GM19099 (cell line): ENCODE results near the gene GNAO1.

Experiments
- POLR2A ChIP-seq: IDR thresholded peaks from 3 replicates; pipeline ENCODE4 v1.6.1; 2011; ENCODE audit warnings: low read depth; ENCODE audit not compliant: insufficient read length; ENCODE audit errors: extremely low read depth

Gene GNAO1

DNA sequence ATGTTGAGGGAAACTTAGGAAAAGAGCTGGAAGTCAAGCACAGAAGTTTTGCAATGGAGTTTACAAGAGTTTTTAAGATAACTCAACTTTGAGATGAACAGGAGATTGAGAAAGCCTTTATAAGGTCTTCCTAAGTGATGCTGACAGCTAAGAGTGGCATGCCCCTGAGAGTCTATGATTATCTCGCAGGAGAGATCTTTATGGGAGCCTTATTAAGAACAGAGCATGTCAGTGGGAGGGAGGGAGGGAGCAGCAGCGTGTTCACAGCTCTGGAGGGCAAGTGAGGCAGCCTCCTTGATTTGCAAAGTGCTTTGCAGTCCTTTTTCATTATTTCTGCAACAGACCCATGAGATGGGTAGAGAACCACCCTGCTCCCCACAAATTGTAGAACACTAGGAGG, 30.7 kb downstream of the GNAO1 start:
- TF ChIP-seq POLR2A: no peak

DNA sequence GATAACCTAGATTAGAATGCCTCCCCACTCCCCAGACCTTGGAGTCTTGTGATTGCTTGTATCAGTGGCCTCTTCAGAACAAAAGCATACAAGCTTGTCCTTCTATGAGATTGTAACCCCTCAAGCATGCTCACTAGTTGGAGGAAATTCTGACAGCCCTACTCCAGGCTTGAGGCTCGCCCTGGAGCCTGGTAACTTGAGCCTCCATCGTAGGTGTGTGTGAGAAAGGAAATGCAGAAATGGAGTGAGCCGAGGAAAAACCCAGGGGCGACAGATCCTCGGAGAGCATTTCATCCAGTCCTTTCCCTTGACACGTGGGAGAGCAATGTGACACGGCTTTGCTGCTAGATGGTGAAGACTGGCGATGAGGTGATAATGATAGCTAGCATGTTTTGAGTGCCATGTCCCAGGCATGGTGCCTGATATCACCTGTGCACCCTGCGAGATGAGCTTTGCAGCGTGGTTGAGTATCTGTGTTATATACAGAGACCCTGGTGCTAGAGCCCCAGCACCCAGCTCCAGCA, 31.2 kb downstream of the GNAO1 start:
- TF ChIP-seq POLR2A: no peak

DNA sequence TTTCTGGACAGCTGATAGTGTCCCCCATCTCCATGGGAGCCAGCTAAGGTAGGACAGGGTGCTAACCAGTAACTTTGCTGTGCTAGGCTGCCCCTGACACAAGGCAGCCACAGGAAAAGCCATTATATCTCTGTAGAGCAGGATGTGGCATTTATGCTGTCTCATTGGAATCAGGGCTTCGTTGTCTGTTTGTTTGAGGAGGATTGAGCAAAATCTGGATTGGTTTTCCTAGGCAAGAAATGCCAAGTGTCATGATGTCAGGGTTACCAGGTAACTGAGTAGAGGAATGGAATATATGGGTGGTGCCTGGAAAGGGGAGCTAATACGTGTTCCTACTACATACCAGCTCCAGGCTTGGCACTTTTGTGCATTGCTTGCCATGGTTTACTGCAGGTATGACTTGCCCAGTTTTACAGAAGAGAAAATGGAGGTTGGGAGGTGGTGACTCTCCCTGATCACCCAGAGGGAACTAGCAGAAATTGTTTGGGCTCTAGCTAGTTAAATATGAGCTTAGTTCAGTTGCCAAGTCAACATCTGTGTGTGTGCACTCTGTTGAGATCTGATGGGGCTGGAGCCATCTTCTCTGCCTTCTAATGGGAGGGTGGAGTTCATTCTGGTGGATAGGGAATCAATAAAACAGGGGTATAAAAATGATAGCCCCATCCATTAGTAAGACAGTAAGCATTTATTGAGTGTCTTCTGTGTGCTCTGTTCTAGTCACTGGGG, 33.9 kb downstream of the GNAO1 start:
- no peak for TF ChIP-seq POLR2A

DNA sequence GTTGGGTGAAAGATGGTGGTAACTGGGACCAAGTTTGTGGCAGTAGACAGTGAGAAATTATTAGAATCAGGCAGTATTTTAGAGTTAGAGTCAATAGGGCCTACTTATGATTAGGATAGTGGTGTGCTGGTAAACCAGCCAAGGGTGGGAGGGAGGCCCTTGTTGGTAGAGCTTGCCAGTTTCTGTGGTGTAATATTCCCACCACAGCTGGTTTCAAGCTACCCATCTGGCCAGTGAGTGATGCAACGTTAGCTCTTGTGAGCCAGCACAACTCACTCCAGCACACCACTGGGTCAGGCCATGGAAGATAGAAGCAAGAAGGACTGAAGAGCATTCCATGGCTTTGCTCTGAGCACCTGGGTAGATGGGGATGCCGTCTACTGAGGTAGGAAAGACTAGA, 34.9 kb downstream of the GNAO1 start:
- TF ChIP-seq POLR2A: no peak

DNA sequence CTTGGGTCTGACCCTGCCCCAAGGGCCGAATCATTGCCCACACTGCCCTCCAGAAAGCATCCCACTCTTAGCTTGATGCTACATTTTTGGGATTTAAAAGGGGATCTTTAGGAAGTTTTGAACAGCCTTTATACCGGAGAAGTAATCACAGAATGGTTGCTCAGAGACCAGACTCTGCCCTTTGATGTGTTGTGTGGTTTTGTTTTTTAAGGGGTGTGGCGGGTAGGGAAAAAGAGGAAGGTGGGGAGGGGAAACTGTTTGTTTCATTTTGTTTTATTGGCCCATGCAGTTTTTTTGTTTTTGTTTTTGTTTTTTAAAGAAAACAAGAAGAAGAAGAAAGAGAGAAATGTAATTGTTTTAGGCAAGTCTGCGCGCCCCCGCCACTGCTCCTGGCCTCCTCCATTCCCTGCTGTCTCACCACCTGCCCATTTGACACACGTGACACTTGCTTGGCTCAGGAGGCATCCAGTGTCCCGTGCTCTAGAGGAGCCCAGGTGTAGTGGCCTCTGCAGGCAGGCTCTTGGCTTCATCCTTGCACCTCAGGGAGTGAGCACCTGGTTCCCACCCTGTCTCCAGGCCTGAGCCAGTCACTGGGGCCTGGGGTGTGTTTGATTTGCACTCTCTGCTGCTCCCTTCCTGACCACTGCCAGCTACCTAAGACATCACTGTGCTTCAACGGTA, 35.7 kb downstream of the GNAO1 start:
- TF ChIP-seq POLR2A: no peak

DNA sequence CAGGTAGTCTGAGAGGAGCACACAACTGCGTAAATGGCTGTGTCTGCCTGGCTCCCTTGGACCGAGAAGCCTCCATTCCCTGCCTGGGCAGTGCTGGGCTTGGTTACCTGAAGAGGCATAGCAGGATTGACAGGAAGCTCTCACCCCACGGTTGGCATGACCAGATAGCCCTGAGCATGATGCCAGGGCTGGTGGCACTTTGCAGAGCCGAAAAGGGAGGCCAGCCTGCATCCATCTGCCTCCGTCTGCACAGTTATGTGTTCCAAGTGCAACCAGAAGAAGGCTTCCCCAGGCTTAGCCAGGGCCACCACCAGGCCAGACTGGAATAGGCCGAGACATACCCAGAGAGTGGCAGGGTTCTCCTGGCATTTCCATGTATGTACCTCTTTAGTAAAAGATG, 36.6 kb downstream of the GNAO1 start:
- no peak for TF ChIP-seq POLR2A

DNA sequence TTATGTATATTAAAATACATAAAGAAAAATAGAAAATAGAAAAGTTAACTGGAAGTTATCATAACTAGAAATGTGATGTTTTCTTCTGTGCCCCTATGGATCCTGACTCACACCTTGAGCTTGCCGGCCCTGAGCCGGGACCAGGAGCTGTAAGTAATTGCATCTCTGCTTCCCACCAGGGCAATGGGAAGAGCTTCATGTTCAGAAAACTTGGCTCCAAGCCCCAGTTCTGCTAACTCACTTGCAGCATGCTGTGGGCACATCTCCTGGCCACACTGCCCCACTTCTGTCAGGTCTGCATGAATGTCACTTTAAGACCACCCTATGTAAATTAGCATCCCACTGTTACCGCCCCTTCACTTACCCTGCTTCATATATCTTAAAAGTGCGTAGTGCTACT, 37.2 kb downstream of the GNAO1 start:
- TF ChIP-seq POLR2A: no peak

DNA sequence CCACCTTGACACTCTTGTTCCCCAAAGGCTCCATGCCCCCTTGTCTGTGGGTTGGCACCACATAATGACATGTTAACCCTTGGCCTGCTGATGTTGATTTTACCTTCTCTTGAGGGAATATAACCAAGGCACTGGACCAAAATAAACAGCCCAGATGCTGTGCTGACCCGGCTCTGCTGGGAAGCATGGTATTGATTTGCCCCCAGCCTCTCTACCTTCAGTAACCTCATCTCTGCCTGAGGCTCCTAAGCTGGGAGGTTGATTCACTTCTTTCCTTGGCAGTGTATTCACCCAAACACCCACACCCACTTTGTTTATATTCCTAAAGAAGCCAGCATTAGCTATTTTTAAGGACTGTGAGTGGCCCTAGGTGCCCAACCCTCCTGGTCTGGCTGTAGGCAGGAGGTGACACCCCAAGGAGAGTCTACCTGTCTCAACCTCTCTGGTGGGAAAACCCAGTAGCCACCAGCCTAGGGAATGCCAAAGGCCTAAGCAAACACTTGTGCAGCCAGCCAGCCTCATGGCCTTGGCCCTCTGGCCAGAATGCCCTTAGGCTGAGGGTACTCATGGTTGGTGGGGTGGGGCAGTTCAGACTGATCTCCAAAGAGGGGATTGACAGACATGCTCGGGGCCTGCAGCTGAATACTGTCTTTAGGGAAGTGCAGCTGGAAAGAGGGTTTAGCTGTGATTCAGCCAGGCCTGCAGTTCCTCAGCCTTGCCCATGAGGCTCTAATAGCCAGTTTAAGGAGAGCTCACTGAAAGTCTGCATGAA, 42.7 kb downstream of the GNAO1 start:
- no peak for TF ChIP-seq POLR2A

DNA sequence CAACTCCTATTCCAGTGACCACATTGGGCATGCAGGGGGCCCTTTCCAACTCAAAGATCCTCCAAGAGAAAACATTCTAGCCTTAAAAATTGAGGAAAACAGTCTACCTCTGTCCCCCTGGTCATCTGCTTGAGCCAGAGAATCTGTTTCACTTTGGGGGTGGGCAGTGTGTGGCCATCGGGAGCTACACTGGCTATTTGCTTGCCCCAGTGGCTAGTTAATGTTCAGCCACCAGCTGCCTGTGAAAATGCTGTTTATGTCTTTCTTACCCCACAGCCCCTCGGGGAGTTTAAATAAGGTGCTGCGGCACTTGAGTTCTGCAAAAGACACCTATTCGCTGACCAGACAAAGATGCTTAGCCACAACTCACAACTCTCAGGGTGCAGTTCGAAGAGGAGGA, 43.4 kb downstream of the GNAO1 start:
- no peak for TF ChIP-seq POLR2A

DNA sequence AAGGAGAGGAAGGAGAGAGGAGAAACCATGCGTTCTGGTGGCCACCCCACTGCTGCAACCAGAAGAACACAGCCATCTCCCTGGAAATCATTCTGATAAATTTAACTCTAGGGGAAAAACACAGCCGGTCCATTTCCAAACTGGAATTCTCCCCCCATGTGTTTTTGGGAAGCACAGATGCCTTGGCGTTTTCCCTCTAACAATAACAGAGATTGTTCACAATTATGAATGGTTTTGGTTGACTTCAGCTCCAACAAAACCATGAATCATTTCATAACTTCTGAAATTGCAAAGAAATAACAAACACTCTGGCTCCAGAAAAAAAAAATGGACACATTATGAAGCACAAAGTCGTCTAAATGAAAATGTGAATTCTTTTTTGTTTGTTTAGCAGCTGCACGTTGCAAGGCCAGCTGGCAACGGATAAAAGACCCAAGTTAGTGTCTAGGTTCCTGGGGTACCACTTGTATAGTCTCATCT, 46.2 kb downstream of the GNAO1 start:
- TF ChIP-seq POLR2A: no peak

DNA sequence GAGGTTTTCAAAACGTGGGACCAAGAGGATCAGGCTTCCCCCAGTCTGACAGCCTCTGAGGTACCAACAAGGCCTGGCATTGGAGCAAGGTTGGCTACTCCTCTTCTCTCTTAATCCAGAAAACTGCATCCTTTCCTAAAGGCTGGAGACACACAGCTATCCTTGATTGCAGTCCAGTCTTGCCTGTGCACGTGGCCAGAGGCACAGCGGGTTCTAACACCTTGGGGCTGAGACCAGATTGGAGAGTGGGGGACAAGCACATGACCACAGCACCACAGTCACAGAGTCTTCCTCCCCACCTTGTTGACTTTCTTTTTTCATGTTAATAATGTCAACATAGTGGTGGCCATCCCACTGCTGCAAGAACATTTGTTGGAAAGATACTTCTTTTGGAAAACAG, 46.9 kb downstream of the GNAO1 start:
- no peak for TF ChIP-seq POLR2A

DNA sequence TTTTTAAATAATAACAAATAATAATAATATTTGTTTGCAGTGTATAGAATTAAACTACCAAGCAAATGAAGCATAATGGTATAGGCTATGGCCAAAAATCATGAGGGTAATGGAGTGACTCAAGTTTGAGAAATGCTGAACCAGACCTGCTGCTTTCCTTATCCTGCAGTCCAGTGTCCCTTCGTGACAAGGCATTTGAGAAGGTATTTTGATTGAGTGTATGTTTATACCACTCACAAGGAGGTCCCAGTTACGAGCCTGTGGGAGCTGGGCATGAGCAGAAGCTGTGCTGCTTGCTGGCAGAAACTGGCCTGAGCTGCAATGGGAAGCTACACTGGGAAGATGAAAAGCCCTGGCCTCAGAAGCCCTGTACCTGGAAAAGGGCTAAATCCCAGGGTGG, 50.3 kb downstream of the GNAO1 start:
- TF ChIP-seq POLR2A: no peak

DNA sequence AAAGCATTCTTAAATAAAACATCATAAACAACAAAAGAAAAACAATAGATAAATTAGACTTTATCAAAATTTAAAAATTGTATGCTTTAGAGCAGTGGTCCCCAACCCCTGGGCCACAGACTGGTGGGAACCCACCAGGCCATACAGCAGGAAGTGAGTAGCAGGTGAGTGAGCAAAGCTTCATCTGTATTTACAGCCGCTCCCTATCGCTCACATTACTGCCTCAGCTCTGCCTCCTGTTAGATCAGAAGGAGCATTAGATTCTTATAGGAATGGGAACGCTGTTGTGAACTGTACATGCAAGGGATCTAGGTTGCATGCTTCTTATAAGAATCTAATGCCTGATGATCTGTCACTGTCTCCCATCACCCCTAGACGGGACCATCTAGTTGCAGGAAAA, 51.5 kb downstream of the GNAO1 start:
- TF ChIP-seq POLR2A: no peak

DNA sequence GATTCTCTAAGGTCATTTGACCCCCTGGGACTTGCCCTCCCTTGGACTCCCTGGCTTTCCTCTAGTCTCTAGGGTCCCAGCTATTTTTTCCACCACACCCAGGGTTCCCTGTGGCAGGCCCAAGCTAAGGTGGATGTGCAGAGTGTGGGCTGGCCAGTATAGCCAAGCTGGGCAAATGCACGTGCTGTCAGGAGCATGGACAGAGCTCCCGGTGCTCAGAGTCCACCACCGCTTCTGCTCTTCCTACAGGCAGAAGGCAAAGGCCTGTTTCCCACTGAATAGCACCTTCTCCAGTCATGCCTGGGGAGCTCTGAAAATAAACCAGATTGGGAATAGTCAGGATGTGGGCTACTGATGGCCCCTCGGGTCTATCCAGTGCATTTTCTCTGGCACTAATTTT, 53.3 kb downstream of the GNAO1 start:
- no peak for TF ChIP-seq POLR2A

DNA sequence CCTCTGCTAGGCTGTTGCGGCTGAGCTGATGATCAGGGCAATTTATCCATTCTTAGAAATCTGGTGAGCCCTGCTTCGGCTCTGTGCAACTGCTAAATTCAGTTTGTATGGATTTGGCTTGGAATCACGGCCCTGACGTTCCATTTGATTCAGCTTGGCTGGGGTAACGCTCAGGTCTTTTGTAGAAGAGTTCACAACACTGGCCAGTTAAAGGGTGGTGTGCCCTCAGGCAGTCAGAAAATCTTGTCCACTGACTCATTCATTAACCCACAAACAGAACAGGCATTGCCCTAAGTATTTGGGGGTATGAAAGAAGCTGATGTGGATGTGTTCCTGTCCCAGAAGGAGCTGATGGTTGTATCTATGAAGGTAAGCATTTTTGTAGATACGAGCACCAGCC, 53.9 kb downstream of the GNAO1 start:
- TF ChIP-seq POLR2A: no peak
